Neural crest cell (in vitro differentiated cells): ENCODE measurements around the gene NOC3L. TPM values are rescaled to one million over a fixed set of nuclear protein-coding genes. Genes with fewer than 3 reads are reported as not detected.
A peak's percentile ranks its signal among the peaks of the same experiment; 100 is the strongest.
"Not testable (repeated sequence)": the region's sequence is repeated elsewhere in the genome, so short reads cannot be mapped to it uniquely, and the experiment has no call there.

Source experiments
- DNase-seq: peaks from one replicate; pipeline ENCODE4 v3.0.0; 2021; ENCODE audit warnings: low read depth, mixed read lengths, low spot score
- H3K27ac Mint-ChIP-seq: one replicate; pipeline ENCODE4 v1.8.0; 2021; ENCODE audit warnings: mild to moderate bottlenecking, mixed read lengths; ENCODE audit not compliant: unreplicated experiment
- H3K27me3 Mint-ChIP-seq: 2 replicates; pipeline ENCODE4 v1.8.0; 2021; ENCODE audit warnings: low read depth, mild to moderate bottlenecking, mixed read lengths
- H3K36me3 Mint-ChIP-seq: 2 replicates; pipeline ENCODE4 v1.8.0; 2021; ENCODE audit warnings: low read depth, mild to moderate bottlenecking, mixed read lengths
- H3K4me1 Mint-ChIP-seq: 2 replicates; pipeline ENCODE4 v1.8.0; 2021; ENCODE audit warnings: mixed read lengths
- H3K4me3 Mint-ChIP-seq: one replicate; pipeline ENCODE4 v1.8.0; 2021; ENCODE audit warnings: mild to moderate bottlenecking, mixed read lengths
- H3K9me3 Mint-ChIP-seq: 2 replicates; pipeline ENCODE4 v1.8.0; 2021; ENCODE audit warnings: mixed read lengths
- CTCF ChIP-seq: fragments of 200-600 bp; sonication (generic); conservative IDR thresholded peaks from 2 replicates; pipeline ENCODE4 v1.5.0; 2021; ENCODE audit warnings: antibody characterized with exemption, mild to moderate bottlenecking
- total RNA-seq: library from RNA; stranded (reverse); gene quantifications from 2 replicates; pipeline ENCODE4 v1.2.1, GENCODE V29; 2021

Gene NOC3L
- total RNA-seq, 1 donor from 2014 or later: 25.7 TPM

DNA sequence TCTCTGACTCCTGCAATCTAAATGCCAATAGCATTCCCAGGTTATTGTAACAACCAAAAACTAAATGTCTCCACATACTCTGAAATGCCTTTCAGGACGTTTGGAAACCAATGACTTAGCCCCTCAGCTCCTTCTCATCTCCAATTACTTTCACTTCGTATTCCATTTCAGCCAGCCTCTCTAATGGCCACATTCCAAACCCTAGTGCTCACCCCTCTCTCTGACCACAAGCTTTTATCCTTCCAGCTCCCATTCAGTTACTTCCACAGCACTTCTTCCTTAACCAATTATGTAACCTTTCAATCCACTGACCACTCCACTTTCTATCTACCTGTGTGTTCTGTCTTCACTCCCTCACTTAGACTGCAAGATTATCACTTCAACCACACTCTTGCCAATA, 4.3 kb downstream of the NOC3L start:
- peaks cover 6% of the 10 kb centered on the region for H3K36me3 Mint-ChIP-seq

DNA sequence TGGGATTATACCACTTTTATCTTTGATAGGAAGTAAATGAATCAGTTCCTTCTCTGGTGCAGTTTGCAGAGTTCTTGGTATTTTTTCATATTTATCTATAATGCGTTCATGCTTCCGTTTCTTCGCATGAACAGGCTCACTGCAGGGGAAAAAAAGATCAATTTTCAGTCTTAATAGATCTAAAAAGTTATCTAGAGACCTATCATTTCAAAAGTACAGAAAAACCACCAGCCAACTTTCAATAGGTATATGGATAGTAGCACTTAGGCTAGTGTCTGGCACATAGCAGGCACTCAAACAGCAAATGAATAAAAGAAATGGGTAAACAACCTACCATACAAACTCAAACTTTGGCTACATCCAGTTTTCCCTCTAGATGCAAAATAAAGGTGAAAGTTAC, 5.5 kb downstream of the NOC3L start:
- peak overlapping the region; percentile 71 for H3K27ac Mint-ChIP-seq
- peaks cover 6% of the 10 kb centered on the region for H3K36me3 Mint-ChIP-seq
- H3K27me3 Mint-ChIP-seq: no peaks in the 10 kb centered on the region
- H3K4me1 Mint-ChIP-seq: peaks cover 18% of the 10 kb centered on the region
- H3K4me3 Mint-ChIP-seq: no peak overlapping the region
- no peak for TF ChIP-seq CTCF
- H3K9me3 Mint-ChIP-seq: no peaks in the 10 kb centered on the region
- DNase-seq: no peak

More for the DNA sequence above, 4.3 kb downstream of the NOC3L start:
- Mint-ChIP-seq H3K27ac (no peak overlapping the region), H3K9me3 (no peaks in the 10 kb centered on the region), H3K4me1 (peaks cover 29% of the 10 kb centered on the region), H3K27me3 (no peaks in the 10 kb centered on the region), H3K4me3 (no peak overlapping the region)
- no peak for DNase-seq
- no peak for TF ChIP-seq CTCF

- H3K9me3 Mint-ChIP-seq: no peaks in the 10 kb centered on the region
- no peak overlapping the region for H3K4me3 Mint-ChIP-seq
- peaks cover 7% of the 10 kb centered on the region for H3K4me1 Mint-ChIP-seq
- TF ChIP-seq CTCF: no peak
- DNase-seq: no peak
- H3K27ac Mint-ChIP-seq: no peak overlapping the region
- no peaks in the 10 kb centered on the region for H3K27me3 Mint-ChIP-seq
- peaks cover 6% of the 10 kb centered on the region for H3K36me3 Mint-ChIP-seq
Measured at GRCh38 chr10:94355841-94356240, 6.9 kb downstream of the NOC3L start.

- DNase-seq: no peak
- no peaks in the 10 kb centered on the region for H3K4me1 Mint-ChIP-seq
- H3K9me3 Mint-ChIP-seq: no peaks in the 10 kb centered on the region
- H3K36me3 Mint-ChIP-seq: peaks cover 3% of the 10 kb centered on the region
- H3K4me3 Mint-ChIP-seq: no peak overlapping the region
- no peak overlapping the region for H3K27ac Mint-ChIP-seq
- no peaks in the 10 kb centered on the region for H3K27me3 Mint-ChIP-seq
- TF ChIP-seq CTCF: no peak
Measured at GRCh38 chr10:94353336-94353735, 9.4 kb downstream of the NOC3L start.

GRCh38 chr10:94351089-94351488, 11.7 kb downstream of the NOC3L start:
- no peak for TF ChIP-seq CTCF
- Mint-ChIP-seq H3K27me3 (no peaks in the 10 kb centered on the region), H3K4me1 (no peaks in the 10 kb centered on the region), H3K9me3 (no peaks in the 10 kb centered on the region), H3K27ac (no peak overlapping the region), H3K36me3 (peaks cover 3% of the 10 kb centered on the region), H3K4me3 (no peak overlapping the region)
- DNase-seq: no peak

GRCh38 chr10:94350500-94350899, 12.2 kb downstream of the NOC3L start:
- H3K27ac Mint-ChIP-seq, H3K4me3 Mint-ChIP-seq, DNase-seq, H3K27me3 Mint-ChIP-seq, H3K36me3 Mint-ChIP-seq, H3K9me3 Mint-ChIP-seq, H3K4me1 Mint-ChIP-seq: not testable (repeated sequence)
